GF-D8 (cell line): Measurements from ENCODE around the gene TGM6.
A peak's percentile ranks its signal among the peaks of the same experiment; 100 is the strongest.

Experiments used
- DNase-seq: peaks from one replicate; lab custom pipeline; 2025; lab: John Stamatoyannopoulos, UW

Gene TGM6

GRCh38 chr20:2455771-2456497 is 75.2 kb downstream of the TGM6 start:
- DNase-seq = no peak

- no peak for DNase-seq
These were observed 78.3 kb downstream of the TGM6 start for GRCh38 chr20:2458919-2459499.

- DNase-seq = no peak
These were observed 79.5 kb downstream of the TGM6 start for GRCh38 chr20:2459981-2460751.

- DNase-seq = no peak
These were observed 80.2 kb downstream of the TGM6 start for GRCh38 chr20:2460752-2461424.

GRCh38 chr20:2462484-2462883 is 81.8 kb downstream of the TGM6 start:
- DNase-seq = no peak

GRCh38 chr20:2463616-2464365 is 83.1 kb downstream of the TGM6 start:
- DNase-seq = no peak

GRCh38 chr20:2465100-2465499 is 84.4 kb downstream of the TGM6 start:
- DNase-seq = no peak

- no peak for DNase-seq
These were observed 86.7 kb downstream of the TGM6 start for GRCh38 chr20:2467412-2467811.

- no peak for DNase-seq
These were observed 88.1 kb downstream of the TGM6 start for GRCh38 chr20:2468581-2469407.

- peak; percentile 14 for DNase-seq
These were observed 89.3 kb downstream of the TGM6 start for GRCh38 chr20:2469991-2470422.

- DNase-seq = peak; percentile 98
These were observed 89.9 kb downstream of the TGM6 start, which contains the start of gene SNRPB for GRCh38 chr20:2470423-2471193. SNRPB (minus strand) TSS chr20:2470789; CDS start chr20:2470690, 99 bp downstream.

GRCh38 chr20:2473516-2473915 is 92.8 kb downstream of the TGM6 start:
- no peak for DNase-seq

GRCh38 chr20:2475850-2476741 is 95.4 kb downstream of the TGM6 start:
- DNase-seq = no peak

- DNase-seq = no peak
These were observed 96.3 kb downstream of the TGM6 start for GRCh38 chr20:2476742-2477615.

- DNase-seq = no peak
These were observed 99.7 kb downstream of the TGM6 start for GRCh38 chr20:2480381-2480780.
